Measurements from ENCODE around the gene DLG4.
A peak's percentile ranks its signal among the peaks of the same experiment; 100 is the strongest.

DLG4 gene

DNA sequence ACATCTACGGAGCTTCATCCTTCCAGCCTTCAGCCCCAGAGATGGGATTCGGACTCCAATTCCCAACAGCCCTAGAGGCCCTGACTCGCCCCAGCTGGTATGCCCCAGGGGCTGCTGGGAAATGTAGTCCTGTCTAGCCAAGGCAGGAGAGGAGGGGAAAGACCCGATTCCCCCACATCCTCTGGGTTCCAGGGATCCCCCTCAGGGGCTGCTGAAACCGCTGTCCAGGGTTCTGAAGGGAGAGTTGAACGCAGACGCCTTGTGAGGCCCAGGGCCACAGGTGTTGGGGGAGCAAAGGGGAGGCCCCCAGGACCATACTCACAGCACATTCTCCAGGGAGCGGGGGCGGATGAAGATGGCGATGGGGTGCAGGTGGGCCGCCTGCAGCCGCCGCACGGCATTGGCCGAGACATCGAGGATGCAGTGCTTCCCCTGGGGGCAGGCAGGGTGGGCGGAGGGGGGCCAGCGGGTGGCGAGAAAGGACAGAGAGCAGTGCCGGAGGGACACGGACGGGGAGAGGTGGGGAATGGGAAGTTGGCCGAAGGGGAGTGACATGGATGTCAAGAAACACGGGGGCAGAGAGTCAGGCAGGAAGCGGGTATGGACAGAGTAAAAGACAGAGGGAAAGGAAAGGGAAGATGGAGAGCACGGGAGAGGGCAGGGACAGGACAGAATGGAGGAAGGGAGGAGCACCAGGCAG lies 27.9 kb downstream of the DLG4 start:
- Histone ChIP-seq H3K27me3 (replicated peaks) (no peaks in the 10 kb centered on the region), H3K27ac (no peak overlapping the region), H3K36me3 (replicated peaks) (peaks cover 44% of the 10 kb centered on the region), H3K4me3 (ENCODE audit: low read depth, low read length) (no peak overlapping the region)
- in situ Hi-C loops (cut with HindIII; ENCODE audit: low pct_ligation_motif_present, low sequenced_read_pairs), result loop anchor here (25.0 kb wide), 1 partner anchor 129 kb away; no protein-coding TSS in a partner anchor
- no peak for DNase-seq
- TF ChIP-seq, protein P1, sequence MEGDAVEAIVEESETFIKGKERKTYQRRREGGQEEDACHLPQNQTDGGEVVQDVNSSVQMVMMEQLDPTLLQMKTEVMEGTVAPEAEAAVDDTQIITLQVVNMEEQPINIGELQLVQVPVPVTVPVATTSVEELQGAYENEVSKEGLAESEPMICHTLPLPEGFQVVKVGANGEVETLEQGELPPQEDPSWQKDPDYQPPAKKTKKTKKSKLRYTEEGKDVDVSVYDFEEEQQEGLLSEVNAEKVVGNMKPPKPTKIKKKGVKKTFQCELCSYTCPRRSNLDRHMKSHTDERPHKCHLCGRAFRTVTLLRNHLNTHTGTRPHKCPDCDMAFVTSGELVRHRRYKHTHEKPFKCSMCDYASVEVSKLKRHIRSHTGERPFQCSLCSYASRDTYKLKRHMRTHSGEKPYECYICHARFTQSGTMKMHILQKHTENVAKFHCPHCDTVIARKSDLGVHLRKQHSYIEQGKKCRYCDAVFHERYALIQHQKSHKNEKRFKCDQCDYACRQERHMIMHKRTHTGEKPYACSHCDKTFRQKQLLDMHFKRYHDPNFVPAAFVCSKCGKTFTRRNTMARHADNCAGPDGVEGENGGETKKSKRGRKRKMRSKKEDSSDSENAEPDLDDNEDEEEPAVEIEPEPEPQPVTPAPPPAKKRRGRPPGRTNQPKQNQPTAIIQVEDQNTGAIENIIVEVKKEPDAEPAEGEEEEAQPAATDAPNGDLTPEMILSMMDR (IDR thresholded peaks at IDR 0.05; ENCODE audit: low read depth, low read length, missing control alignments), result no peak

DNA sequence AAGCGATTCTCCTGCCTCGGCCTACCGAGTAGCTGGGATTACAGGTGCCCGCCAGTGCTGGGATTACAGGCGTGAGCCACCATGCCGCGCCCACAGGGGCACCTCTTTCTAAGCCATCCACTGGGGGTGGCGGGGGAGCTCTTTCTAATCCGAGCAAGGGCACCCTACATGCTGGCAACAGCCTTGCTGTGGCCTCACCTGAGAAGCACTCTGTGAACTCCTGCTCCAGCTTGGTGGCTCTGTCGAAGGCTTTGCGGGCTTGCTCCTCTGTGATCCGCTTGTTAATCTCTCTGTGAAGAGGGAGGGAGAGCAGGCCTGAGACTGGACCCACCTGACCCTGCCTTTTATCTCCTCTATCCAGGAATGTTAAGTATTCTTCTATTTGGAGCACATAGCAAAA lies 28.6 kb downstream of the DLG4 start:
- in situ Hi-C loops (cut with HindIII; ENCODE audit: low pct_ligation_motif_present, low sequenced_read_pairs), result loop anchor here (25.0 kb wide), 1 partner anchor 129 kb away; no protein-coding TSS in a partner anchor
- Histone ChIP-seq H3K36me3 (replicated peaks) (peaks cover 37% of the 10 kb centered on the region), H3K27me3 (replicated peaks) (no peaks in the 10 kb centered on the region), H3K4me3 (ENCODE audit: low read depth, low read length) (no peak overlapping the region), H3K27ac (no peak overlapping the region)
- DNase-seq, result no peak
- TF ChIP-seq, protein P1 (IDR thresholded peaks at IDR 0.05; ENCODE audit: low read depth, low read length, missing control alignments), result no peak

DNA sequence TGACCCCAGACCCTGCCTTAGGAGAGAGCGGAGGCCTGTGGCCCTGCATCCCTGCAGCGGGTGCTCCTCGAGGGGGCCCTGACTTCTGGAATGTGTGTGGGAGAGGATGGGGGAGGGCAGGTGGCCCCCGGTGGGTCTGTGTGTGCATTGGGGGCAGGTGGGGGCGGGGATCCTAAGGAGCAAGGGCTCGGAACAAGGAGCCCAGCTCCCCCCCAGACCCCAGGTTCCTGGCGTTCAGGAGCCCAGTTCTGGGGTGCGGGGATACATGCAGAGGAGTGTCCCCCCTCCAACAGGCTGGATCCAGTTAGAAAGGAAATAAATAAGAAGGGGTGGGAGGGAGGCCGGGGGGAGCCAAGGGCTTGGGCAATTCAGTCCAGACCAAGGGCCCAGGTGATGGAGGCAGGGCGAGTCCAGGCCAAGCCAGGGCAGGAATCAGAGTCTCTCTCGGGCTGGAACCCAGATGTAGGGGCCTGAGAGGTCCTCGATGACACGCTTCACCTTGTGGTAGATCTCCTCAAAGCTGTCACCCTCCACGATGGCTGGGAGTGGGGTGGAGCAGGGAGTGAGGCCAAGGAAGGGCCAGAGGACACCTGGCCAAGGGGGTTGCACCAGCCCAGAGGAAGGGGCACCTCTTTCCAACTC lies 29.2 kb downstream of the DLG4 start:
- H3K27me3 ChIP-seq (replicated peaks), result no peaks in the 10 kb centered on the region
- peaks cover 30% of the 10 kb centered on the region for H3K36me3 ChIP-seq (replicated peaks)
- H3K4me3 ChIP-seq (ENCODE audit: low read depth, low read length), result no peak overlapping the region
- in situ Hi-C loops (cut with HindIII; ENCODE audit: low pct_ligation_motif_present, low sequenced_read_pairs), result loop anchor here (25.0 kb wide), 1 partner anchor 128 kb away; no protein-coding TSS in a partner anchor
- no peak for DNase-seq
- H3K27ac ChIP-seq, result no peak overlapping the region
- TF ChIP-seq, protein P1 (IDR thresholded peaks at IDR 0.05; ENCODE audit: low read depth, low read length, missing control alignments), result no peak

DNA sequence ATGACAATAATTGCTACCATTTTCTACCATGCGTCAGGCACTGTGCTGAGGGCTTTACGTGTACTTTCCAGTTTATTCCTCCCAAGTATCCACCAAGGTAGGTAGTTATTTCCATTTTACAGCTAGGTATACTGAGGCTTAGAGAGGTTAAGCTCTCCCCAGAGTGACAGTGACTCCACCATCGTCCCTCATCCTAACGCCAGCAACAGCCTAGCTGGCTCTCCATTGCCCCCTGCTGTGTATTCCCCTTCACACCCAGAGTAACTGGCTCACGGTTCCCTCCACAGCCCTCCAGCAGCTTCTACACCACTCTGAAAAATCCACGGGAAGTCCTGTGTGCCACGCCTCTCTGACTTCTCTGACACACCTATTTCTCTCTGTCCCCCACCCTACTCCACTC lies 33.4 kb downstream of the DLG4 start:
- Histone ChIP-seq H3K27me3 (replicated peaks) (no peaks in the 10 kb centered on the region), H3K36me3 (replicated peaks) (peaks cover 7% of the 10 kb centered on the region), H3K27ac (no peak overlapping the region), H3K4me3 (ENCODE audit: low read depth, low read length) (no peak overlapping the region)
- no peak for DNase-seq
- in situ Hi-C loops (cut with HindIII; ENCODE audit: low pct_ligation_motif_present, low sequenced_read_pairs), result loop anchor here (25.0 kb wide), 1 partner anchor 124 kb away; no protein-coding TSS in a partner anchor
- TF ChIP-seq, protein P1 (IDR thresholded peaks at IDR 0.05; ENCODE audit: low read depth, low read length, missing control alignments), result peak; percentile 41

DNA sequence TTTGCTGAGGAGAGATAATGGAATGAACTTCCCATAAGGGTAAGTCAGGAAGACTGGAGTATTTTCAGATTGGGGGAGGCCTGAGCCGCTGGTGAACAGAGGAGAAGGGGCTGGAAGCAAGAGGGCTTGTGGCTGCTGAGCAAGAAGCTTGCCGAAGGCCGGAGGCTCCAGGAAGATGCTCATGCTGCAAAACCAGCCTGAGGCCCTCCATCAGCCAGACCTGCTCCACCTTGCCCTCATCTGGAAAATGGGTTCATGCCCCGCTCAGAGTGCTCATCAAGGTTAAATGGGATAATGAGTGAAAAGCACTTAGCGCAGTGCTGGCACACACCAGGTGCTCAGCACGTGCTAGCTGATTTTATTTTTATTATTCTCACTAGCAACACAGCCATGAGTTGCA lies 35.0 kb downstream of the DLG4 start:
- in situ Hi-C loops (cut with HindIII; ENCODE audit: low pct_ligation_motif_present, low sequenced_read_pairs), result loop anchor here (25.0 kb wide), 1 partner anchor 122 kb away; no protein-coding TSS in a partner anchor
- DNase-seq, result no peak
- TF ChIP-seq, protein P1 (IDR thresholded peaks at IDR 0.05; ENCODE audit: low read depth, low read length, missing control alignments), result no peak
- Histone ChIP-seq H3K27ac (no peak overlapping the region), H3K27me3 (replicated peaks) (no peaks in the 10 kb centered on the region), H3K36me3 (replicated peaks) (no peaks in the 10 kb centered on the region), H3K4me3 (ENCODE audit: low read depth, low read length) (no peak overlapping the region)
